HUES64 (cell line): ENCODE data around the gene OTOA.
"Not testable (repeated sequence)": the region's sequence is repeated elsewhere in the genome, so short reads cannot be mapped to it uniquely, and the experiment has no call there.

Experiments used
- H3K27ac ChIP-seq: 2 replicates; pipeline ENCODE4 v1.7.0; 2013; ENCODE audit warnings: low read depth, low read length, inconsistent platforms
- H3K27me3 ChIP-seq: 2 replicates; pipeline ENCODE4 v1.6.1; 2013; ENCODE audit warnings: mild to moderate bottlenecking, low read length; ENCODE audit not compliant: insufficient read depth
- H3K36me3 ChIP-seq: 2 replicates; pipeline ENCODE4 v1.6.1; 2013; ENCODE audit warnings: mild to moderate bottlenecking, low read length; ENCODE audit not compliant: insufficient read depth
- H3K4me1 ChIP-seq: 2 replicates; pipeline ENCODE4 v1.6.1; 2013; ENCODE audit warnings: mild to moderate bottlenecking, low read length, moderate library complexity; ENCODE audit not compliant: insufficient read depth
- H3K4me3 ChIP-seq: 2 replicates; pipeline ENCODE4 v1.5.1; 2013; ENCODE audit warnings: mild to moderate bottlenecking, low read length, moderate library complexity
- H3K9ac ChIP-seq: 2 replicates; pipeline ENCODE4 v1.6.1; 2013; ENCODE audit warnings: mild to moderate bottlenecking, low read depth, low read length
- H3K9me3 ChIP-seq: 2 replicates; pipeline ENCODE4 v1.6.1; 2013; ENCODE audit warnings: low read depth, low read length; ENCODE audit not compliant: insufficient read depth
- WGBS: fragments of 150-250, 120-280 bp; methylation state at CpG from one replicate; pipeline ENCODE4 v1.1.7; 2013; ENCODE audit warnings: missing lambda C conversion rate; 5-methylcytosine and 5-hydroxymethylcytosine counted together

The OTOA gene

GRCh38 chr16:21643785-21644184 is 20.0 kb upstream of the OTOA start:
- no peaks in the 10 kb centered on the region for H3K4me1 ChIP-seq
- no peaks in the 10 kb centered on the region for H3K9me3 ChIP-seq
- H3K27ac ChIP-seq = no peak overlapping the region
- 98% methylated on average over 3 of the region's 3 CpGs for WGBS
- H3K9ac ChIP-seq = no peak overlapping the region
- no peak overlapping the region for H3K4me3 ChIP-seq
- no peaks in the 10 kb centered on the region for H3K27me3 ChIP-seq
- H3K36me3 ChIP-seq = no peaks in the 10 kb centered on the region

- no peaks in the 10 kb centered on the region for H3K4me1 ChIP-seq
- no peak overlapping the region for H3K27ac ChIP-seq
- no peaks in the 10 kb centered on the region for H3K36me3 ChIP-seq
- H3K9ac ChIP-seq = no peak overlapping the region
- no peaks in the 10 kb centered on the region for H3K27me3 ChIP-seq
- H3K4me3 ChIP-seq = no peak overlapping the region
- WGBS = 95% methylated on average over 4 of the region's 4 CpGs
- H3K9me3 ChIP-seq = no peaks in the 10 kb centered on the region
Measured at GRCh38 chr16:21644674-21645073, 19.1 kb upstream of the OTOA start.

DNA sequence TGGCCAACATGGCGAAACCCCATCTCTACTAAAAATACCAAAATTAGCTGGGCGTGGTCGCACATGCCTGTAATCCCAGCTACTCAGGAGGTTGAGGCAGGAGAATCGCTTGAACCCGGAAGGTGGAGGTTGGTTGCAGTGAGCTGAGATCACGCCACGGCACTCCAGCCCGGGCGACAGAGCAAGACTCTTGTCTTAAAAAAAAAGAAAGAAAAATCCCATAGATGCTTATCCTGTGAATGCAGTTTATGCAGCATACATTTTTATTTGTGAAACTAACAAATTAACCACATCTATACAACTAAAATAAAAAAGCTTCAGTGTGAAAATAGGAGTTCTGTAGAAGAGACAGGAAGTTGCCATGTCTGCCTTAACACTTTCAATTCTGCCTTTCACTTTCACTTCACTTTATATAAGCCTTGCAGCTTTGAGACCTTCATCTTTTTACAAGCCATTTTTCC is 18.5 kb upstream of the OTOA start:
- H3K4me3 ChIP-seq = no peak overlapping the region

DNA sequence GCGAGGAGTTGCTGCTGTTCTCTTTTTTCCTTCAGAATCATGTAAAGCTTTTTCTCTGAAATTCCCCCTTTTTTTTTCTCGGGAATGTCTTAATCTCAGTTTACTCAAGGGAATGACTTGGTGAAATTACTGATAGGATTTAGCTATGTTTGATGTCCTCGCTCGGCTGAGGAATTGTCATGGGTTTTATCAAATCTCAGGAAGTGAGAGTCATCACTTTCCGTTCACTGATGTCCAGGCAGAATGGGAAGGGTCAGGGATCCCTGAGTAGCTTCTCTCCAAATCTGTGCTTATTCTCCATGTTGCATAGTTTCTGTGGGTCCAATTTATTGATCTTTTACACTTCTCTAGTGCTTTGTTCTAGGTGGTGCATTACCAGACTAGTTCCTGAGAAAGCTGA is 17.7 kb upstream of the OTOA start:
- H3K4me1 ChIP-seq = no peaks in the 10 kb centered on the region
- no peak overlapping the region for H3K4me3 ChIP-seq
- H3K27me3 ChIP-seq = no peaks in the 10 kb centered on the region
- H3K36me3 ChIP-seq = no peaks in the 10 kb centered on the region
- WGBS = 93% methylated on average over 5 of the region's 5 CpGs
- H3K27ac ChIP-seq = no peak overlapping the region
- no peak overlapping the region for H3K9ac ChIP-seq
- H3K9me3 ChIP-seq = no peaks in the 10 kb centered on the region

More for the DNA sequence above, 18.5 kb upstream of the OTOA start:
- Histone ChIP-seq H3K9ac (no peak overlapping the region), H3K36me3 (no peaks in the 10 kb centered on the region), H3K9me3 (no peaks in the 10 kb centered on the region), H3K4me1 (no peaks in the 10 kb centered on the region), H3K27ac (no peak overlapping the region), H3K27me3 (no peaks in the 10 kb centered on the region)
- 97% methylated on average over 9 of the region's 9 CpGs for WGBS

DNA sequence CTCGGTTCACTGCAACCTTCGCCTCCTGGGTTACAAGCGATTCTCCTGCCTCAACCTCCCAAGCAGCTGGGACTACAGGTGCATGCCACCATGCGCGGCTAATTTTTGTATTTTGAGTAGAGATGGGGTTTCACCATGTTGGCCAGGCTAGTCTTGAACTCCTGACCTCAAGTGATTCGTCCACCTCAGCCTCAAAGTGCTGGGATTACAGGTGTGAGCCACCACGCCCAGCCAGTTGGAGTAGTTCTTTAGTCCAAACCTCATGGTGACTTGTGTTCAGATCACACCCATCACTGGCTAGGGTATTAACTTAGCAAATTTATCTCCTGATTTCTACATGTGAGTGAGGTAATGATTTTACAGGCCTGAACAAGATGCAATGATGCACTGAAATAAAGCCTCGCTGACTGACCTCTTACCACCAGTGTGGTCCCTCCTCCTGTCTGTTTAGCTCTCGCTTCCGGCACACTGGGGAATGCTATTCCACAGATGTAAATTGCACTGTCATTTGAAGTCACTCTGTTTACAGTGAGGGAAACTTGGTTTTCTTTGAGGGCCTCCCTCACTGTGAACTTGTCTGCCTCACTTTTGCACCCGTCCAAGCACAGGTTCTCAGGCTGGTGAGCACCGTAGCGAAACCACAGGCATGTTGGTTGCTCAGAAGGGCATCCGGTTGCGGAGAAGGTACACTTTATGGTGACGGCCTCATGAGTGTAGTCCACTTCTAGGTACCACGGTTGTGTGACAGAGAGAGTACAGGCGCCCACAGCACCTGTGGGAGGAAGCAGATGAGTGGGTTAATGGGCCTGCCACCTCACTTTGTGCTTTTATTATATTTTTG is 16.8 kb upstream of the OTOA start:
- Histone ChIP-seq H3K36me3 (no peaks in the 10 kb centered on the region), H3K27ac (no peak overlapping the region), H3K4me1 (no peaks in the 10 kb centered on the region), H3K9me3 (no peaks in the 10 kb centered on the region), H3K27me3 (no peaks in the 10 kb centered on the region), H3K4me3 (no peak overlapping the region), H3K9ac (no peak overlapping the region)
- 94% methylated on average over 18 of the region's 18 CpGs for WGBS

- 90% methylated on average over 9 of the region's 9 CpGs for WGBS
- H3K9ac ChIP-seq = no peak overlapping the region
Measured at GRCh38 chr16:21647562-21648164, 16.1 kb upstream of the OTOA start.

GRCh38 chr16:21649826-21650406 is 13.9 kb upstream of the OTOA start:
- 95% methylated on average over 12 of the region's 12 CpGs for WGBS
- not testable (repeated sequence) for H3K36me3 ChIP-seq, H3K9ac ChIP-seq, H3K4me3 ChIP-seq, H3K4me1 ChIP-seq, H3K9me3 ChIP-seq, H3K27me3 ChIP-seq, H3K27ac ChIP-seq

More at GRCh38 chr16:21647562-21648164, 16.1 kb upstream of the OTOA start:
- no peaks in the 10 kb centered on the region for H3K4me1 ChIP-seq
- H3K27ac ChIP-seq = no peak overlapping the region
- no peak overlapping the region for H3K4me3 ChIP-seq
- H3K9me3 ChIP-seq = no peaks in the 10 kb centered on the region
- no peaks in the 10 kb centered on the region for H3K27me3 ChIP-seq
- H3K36me3 ChIP-seq = no peaks in the 10 kb centered on the region

DNA sequence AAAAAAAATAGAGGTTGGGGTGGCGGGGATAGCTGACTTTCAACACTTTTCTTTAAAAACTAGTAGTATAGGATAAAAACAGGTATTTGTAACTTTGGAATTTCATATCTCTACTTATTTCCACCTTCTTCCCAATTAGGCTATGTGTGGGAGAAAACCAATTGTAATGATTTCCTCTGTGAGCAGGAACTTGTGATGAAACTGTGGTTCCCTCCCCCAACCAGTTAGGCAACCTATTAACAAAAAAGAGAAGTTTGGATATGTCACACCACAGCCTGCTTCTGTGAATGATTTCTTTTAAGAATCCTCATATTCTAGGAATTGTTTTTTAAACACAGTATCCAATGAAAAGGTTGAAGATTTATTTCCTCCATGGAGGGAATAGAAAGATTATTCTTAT is 13.2 kb upstream of the OTOA start:
- H3K9me3 ChIP-seq = no peaks in the 10 kb centered on the region
- H3K4me3 ChIP-seq = no peak overlapping the region
- H3K27me3 ChIP-seq = no peaks in the 10 kb centered on the region
- no peak overlapping the region for H3K9ac ChIP-seq
- H3K27ac ChIP-seq = no peak overlapping the region
- H3K36me3 ChIP-seq = peaks cover 9% of the 10 kb centered on the region
- no peaks in the 10 kb centered on the region for H3K4me1 ChIP-seq
- WGBS = no CpG with 5 or more reads among the region's 1 CpG

- Histone ChIP-seq H3K27ac (no peak overlapping the region), H3K9me3 (no peaks in the 10 kb centered on the region), H3K27me3 (no peaks in the 10 kb centered on the region), H3K9ac (no peak overlapping the region), H3K36me3 (peaks cover 19% of the 10 kb centered on the region), H3K4me3 (no peak overlapping the region), H3K4me1 (no peaks in the 10 kb centered on the region)
- 95% methylated on average over 3 of the region's 3 CpGs for WGBS
Measured at GRCh38 chr16:21651515-21651914, 12.3 kb upstream of the OTOA start.

GRCh38 chr16:21652453-21652852 is 11.3 kb upstream of the OTOA start, which contains the start of gene IGSF6:
Gene IGSF6, minus strand, starts transcription at chr16:21652608. Its CDS starts 10 bp downstream, at chr16:21652598.
- H3K27ac ChIP-seq = no peak within 1 kb of the TSS
- WGBS = 94% methylated on average over 6 of the region's 6 CpGs

GRCh38 chr16:21653571-21653970 is 10.2 kb upstream of the OTOA start:
- H3K9ac ChIP-seq = no peak overlapping the region
- H3K27me3 ChIP-seq = no peaks in the 10 kb centered on the region
- no peak overlapping the region for H3K27ac ChIP-seq
- 93% methylated on average over 5 of the region's 5 CpGs for WGBS
- peaks cover 26% of the 10 kb centered on the region for H3K36me3 ChIP-seq
- H3K9me3 ChIP-seq = no peaks in the 10 kb centered on the region
- H3K4me3 ChIP-seq = no peak overlapping the region
- H3K4me1 ChIP-seq = no peaks in the 10 kb centered on the region

More at GRCh38 chr16:21652453-21652852, 11.3 kb upstream of the OTOA start, which contains the start of gene IGSF6:
- no peaks in the 10 kb centered on the region for H3K4me1 ChIP-seq
- no peaks in the 10 kb centered on the region for H3K27me3 ChIP-seq
- H3K9ac ChIP-seq = no peak within 1 kb of the TSS
- H3K4me3 ChIP-seq = no peak within 1 kb of the TSS
- H3K36me3 ChIP-seq = peaks cover 21% of the 10 kb centered on the region
- H3K9me3 ChIP-seq = no peaks in the 10 kb centered on the region
